H1 (cell line): Measurements from ENCODE around the gene RAB26. TPM values are rescaled to one million over a fixed set of nuclear protein-coding genes. Genes with fewer than 3 reads are reported as not detected.
"Not testable (repeated sequence)": the region's sequence is repeated elsewhere in the genome, so short reads cannot be mapped to it uniquely, and the experiment has no call there.

ENCODE experiments used
- CTCF ChIA-PET: fragments of 300-600 bp; sonication (Branson Sonifier 250); formaldehyde crosslinking; loops from one replicate; lab custom pipeline; 2021; ENCODE audit not compliant: partially characterized antibody; lab: Charles Lee
- POLR2A ChIA-PET: fragments of 300-600 bp; sonication (Branson Sonifier 250); formaldehyde crosslinking; loops from one replicate; lab custom pipeline; 2021; ENCODE audit warnings: inconsistent platforms; ENCODE audit not compliant: partially characterized antibody; lab: Charles Lee
- DNase-seq, 2 experiments: peaks; one replicate each; pipeline versions ENCODE4 v3.0.0 to v3.0.0-alpha.2; 2010 to 2022; ENCODE audit warnings: low spot score in 2 of 2, low read depth in 1 of 2, mixed read lengths in 1 of 2
- FAIRE-seq: peaks from 2 replicates; lab custom pipeline; 2011; peaks lifted over from hg19 to GRCh38; lab: Jason Lieb, UNC
- H2AFZ ChIP-seq: 2 replicates; pipeline ENCODE4 v1.8.1; 2012; ENCODE audit warnings: low read length, inconsistent platforms
- H2AK5ac ChIP-seq: 2 replicates; pipeline ENCODE4 v1.6.1; 2013; ENCODE audit warnings: low read depth, low read length
- H2BK120ac ChIP-seq: replicated peaks from 2 replicates; pipeline ENCODE3; 2013; ENCODE audit warnings: low read depth, low read length, inconsistent platforms
- H2BK12ac ChIP-seq: 2 replicates; pipeline ENCODE4 v1.6.1; 2013; ENCODE audit warnings: low read depth, low read length
- H2BK15ac ChIP-seq: 2 replicates; pipeline ENCODE4 v1.6.1; 2013; ENCODE audit warnings: low read length
- H2BK20ac ChIP-seq: 2 replicates; pipeline ENCODE4 v1.6.1; 2013; ENCODE audit warnings: low read length
- H2BK5ac ChIP-seq: 2 replicates; pipeline ENCODE4 v1.6.1; 2013; ENCODE audit warnings: low read depth, low read length
- H3K14ac ChIP-seq: 2 replicates; pipeline ENCODE4 v1.6.1; 2013; ENCODE audit warnings: inconsistent platforms; ENCODE audit not compliant: insufficient read length
- H3K18ac ChIP-seq: 2 replicates; pipeline ENCODE4 v1.6.1; 2013; ENCODE audit warnings: low read length; ENCODE audit errors: extremely low read depth
- H3K23ac ChIP-seq: 2 replicates; pipeline ENCODE4 v1.6.1; 2013; ENCODE audit warnings: inconsistent platforms; ENCODE audit not compliant: insufficient read length
- H3K23me2 ChIP-seq: 2 replicates; pipeline ENCODE4 v1.6.1; 2013; ENCODE audit warnings: low read depth, low read length
- H3K27ac ChIP-seq: 2 replicates; pipeline ENCODE4 v1.6.1; 2011; ENCODE audit warnings: low read depth, low read length, inconsistent platforms
- H3K27me3 ChIP-seq, 4 experiments: replicated peaks in 1 of 4; 1 replicate in 1 of 4; 2 replicates in 3 of 4; pipeline versions ENCODE4 v1.6.1 to v1.8.1; 2011 to 2013; ENCODE audit warnings: low read length in 3 of 4, mild to moderate bottlenecking in 3 of 4, inconsistent platforms in 2 of 4, mixed read lengths in 2 of 4, moderate library complexity in 1 of 4; ENCODE audit not compliant: control insufficient read depth in 3 of 4, insufficient read depth in 3 of 4; ENCODE audit errors: extremely low read depth in 1 of 4
- H3K36me3 ChIP-seq, 4 experiments: 2 replicates each; pipeline versions ENCODE4 v1.6.1 to v1.8.1; 2011 to 2013; ENCODE audit warnings: mild to moderate bottlenecking in 4 of 4, low read length in 3 of 4, moderate library complexity in 2 of 4, control low read depth in 1 of 4, inconsistent platforms in 1 of 4; ENCODE audit not compliant: insufficient read depth in 4 of 4, control insufficient read depth in 2 of 4
- H3K4ac ChIP-seq: replicated peaks from 2 replicates; pipeline ENCODE3; 2013; ENCODE audit warnings: low read length, low read depth, mixed read lengths, inconsistent platforms; ENCODE audit not compliant: insufficient read length
- H3K4me1 ChIP-seq, 4 experiments: replicated peaks in 1 of 4; 1 replicate in 1 of 4; 2 replicates in 3 of 4; pipeline versions ENCODE4 v1.6.1 to v1.8.1; 2011 to 2013; ENCODE audit warnings: low read length in 3 of 4, inconsistent platforms in 2 of 4, mixed read lengths in 1 of 4; ENCODE audit not compliant: insufficient read depth in 4 of 4, control insufficient read depth in 3 of 4
- H3K4me2 ChIP-seq, 2 experiments: 2 replicates each; pipeline versions ENCODE4 v1.6.1 to v1.8.1; 2011 to 2013; ENCODE audit warnings: low read depth in 2 of 2, low read length in 2 of 2, control low read depth in 1 of 2, inconsistent platforms in 1 of 2, mild to moderate bottlenecking in 1 of 2; ENCODE audit not compliant: insufficient read depth in 1 of 2
- H3K4me3 ChIP-seq, 4 experiments: fragments of 200-600, 300-600 bp in 1 of 4; sonication (generic), shearing (Covaris generic), sonication (Bioruptor Twin) in 1 of 4; 2 replicates each; pipeline versions ENCODE4 v1.5.1 to v1.8.1; 2011 to 2016; ENCODE audit warnings: low read length in 4 of 4, low read depth in 3 of 4, control low read depth in 2 of 4, inconsistent platforms in 2 of 4, mild to moderate bottlenecking in 2 of 4, mixed read lengths in 1 of 4, moderate library complexity in 1 of 4; ENCODE audit not compliant: insufficient read depth in 2 of 4; ENCODE audit errors: extremely low read depth in 1 of 4
- H3K56ac ChIP-seq: replicated peaks from 2 replicates; pipeline ENCODE3; 2013; ENCODE audit warnings: low read depth, mild to moderate bottlenecking, mixed read lengths, low read length, inconsistent platforms; ENCODE audit not compliant: insufficient read length
- H3K79me1 ChIP-seq: 2 replicates; pipeline ENCODE4 v1.6.1; 2013; ENCODE audit warnings: low read depth, low read length, control low read depth
- H3K79me2 ChIP-seq, 2 experiments: 2 replicates each; pipeline versions ENCODE4 v1.6.1 to v1.8.1; 2012 to 2013; ENCODE audit warnings: low read length in 2 of 2, mild to moderate bottlenecking in 2 of 2, inconsistent platforms in 1 of 2; ENCODE audit not compliant: insufficient read depth in 2 of 2, control insufficient read depth in 1 of 2
- H3K9ac ChIP-seq, 4 experiments: replicated peaks in 1 of 4; 1 replicate in 1 of 4; 2 replicates in 3 of 4; pipeline versions ENCODE4 v1.6.1 to v1.8.1; 2011 to 2013; ENCODE audit warnings: low read depth in 3 of 4, low read length in 3 of 4, control low read depth in 2 of 4, mild to moderate bottlenecking in 2 of 4, moderate library complexity in 2 of 4, inconsistent platforms in 1 of 4; ENCODE audit errors: extremely low read depth in 1 of 4
- H3K9me3 ChIP-seq, 2 experiments: 2 replicates each; pipeline versions ENCODE4 v1.6.1 to v1.8.1; 2012 to 2013; ENCODE audit warnings: mild to moderate bottlenecking in 2 of 2, moderate library complexity in 2 of 2, control low read depth in 1 of 2, inconsistent platforms in 1 of 2, low read depth in 1 of 2, low read length in 1 of 2, mixed read lengths in 1 of 2; ENCODE audit not compliant: insufficient read depth in 2 of 2
- H4K20me1 ChIP-seq, 2 experiments: replicated peaks in 1 of 2; 2 replicates each; pipeline versions ENCODE3 to v1.8.1; 2011 to 2013; ENCODE audit warnings: inconsistent platforms in 2 of 2, low read length in 2 of 2, mild to moderate bottlenecking in 1 of 2; ENCODE audit not compliant: insufficient read depth in 2 of 2, control insufficient read depth in 1 of 2
- H4K5ac ChIP-seq: 2 replicates; pipeline ENCODE4 v1.6.1; 2013; ENCODE audit warnings: low read length, low read depth, mixed read lengths, inconsistent platforms; ENCODE audit not compliant: insufficient read length
- H4K8ac ChIP-seq: 2 replicates; pipeline ENCODE4 v1.8.0; 2013; ENCODE audit warnings: mild to moderate bottlenecking, moderate library complexity, low read length, inconsistent platforms; ENCODE audit not compliant: insufficient read depth; ENCODE audit errors: extremely low read depth
- H4K91ac ChIP-seq: replicated peaks from 2 replicates; pipeline ENCODE3; 2013; ENCODE audit warnings: low read length, mixed read lengths, inconsistent platforms; ENCODE audit not compliant: insufficient read length
- WGBS, 2 experiments: shearing (Covaris generic) in 1 of 2; methylation state at CpG; one replicate each; pipeline versions ENCODE4 v1.1.6 to v1.1.7; 2013 to 2015; ENCODE audit warnings: low lambda C conversion rate in 2 of 2, mixed read lengths in 2 of 2, inconsistent platforms in 1 of 2, low coverage in 1 of 2, missing lambda C conversion rate in 1 of 2; ENCODE audit not compliant: insufficient replicate concordance in 2 of 2, insufficient coverage in 1 of 2, insufficient read length in 1 of 2; ENCODE audit errors: extremely low coverage in 1 of 2, missing lambda C conversion rate in 1 of 2; 5-methylcytosine and 5-hydroxymethylcytosine counted together
- polyA plus RNA-seq, 7 experiments: library from polyadenylated mRNA; depleted of rRNA in 3 of 7; stranded (reverse) in 5 of 7; unstranded in 2 of 7; fragments of >200 nt in 5 of 7; fragments of 200-250 nt in 2 of 7; gene quantifications; 1 replicate in 5 of 7; 2 replicates in 1 of 7; 4 replicates in 1 of 7; pipeline versions ENCODE4 v1.2.1 to v1.2.3, GENCODE V29; 2011 to 2013; ENCODE audit warnings: missing spikeins in 2 of 7, mixed read lengths in 2 of 7
- total RNA-seq: library from RNA; stranded (reverse); fragmentation: NEBNext Ultra II Directional; extraction: Animal tissue kit (Norgen Biotek cat#: 25700); gene quantifications from 2 replicates; pipeline ENCODE4 v1.2.1, GENCODE V29; 2021

RAB26 gene
- total and polyA plus RNA-seq, 2 of the 8 experiments (the other 6 are each of a cell fraction or from before 2014, with no cell fraction given): 4.3 to 5.4 TPM

DNA sequence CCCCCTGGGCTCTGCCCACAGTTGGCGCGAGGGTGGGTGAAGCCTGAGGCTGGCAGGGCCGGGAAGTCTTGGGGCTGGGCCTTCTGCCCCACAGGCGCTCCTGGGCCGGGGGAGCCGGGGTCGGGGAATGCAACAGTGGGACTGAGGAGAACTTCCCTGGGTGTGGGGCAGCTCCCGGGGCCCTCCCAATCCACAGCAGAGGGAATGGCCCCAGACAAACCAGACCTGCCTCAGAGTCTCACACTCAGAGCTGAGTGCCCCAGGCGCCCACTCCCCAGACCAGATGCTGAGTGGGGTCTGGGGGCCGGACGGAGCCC lies 24.1 kb upstream of the RAB26 start:
- not testable (repeated sequence) for H3K18ac ChIP-seq, H3K27me3 ChIP-seq, H2BK15ac ChIP-seq, H4K91ac ChIP-seq, H3K4me3 ChIP-seq, H4K8ac ChIP-seq, H3K9me3 ChIP-seq, H2AFZ ChIP-seq, H2BK20ac ChIP-seq, FAIRE-seq, H4K20me1 ChIP-seq, DNase-seq, H3K23me2 ChIP-seq, H3K79me1 ChIP-seq, H3K14ac ChIP-seq, H3K9ac ChIP-seq, H3K36me3 ChIP-seq, H3K4ac ChIP-seq, H2BK120ac ChIP-seq, H3K23ac ChIP-seq, H2BK12ac ChIP-seq, H2BK5ac ChIP-seq, H4K5ac ChIP-seq, H3K56ac ChIP-seq, H2AK5ac ChIP-seq
- H3K4me2 ChIP-seq: 0 out of 4 replicates have a peak overlapping the region, but pooled peaks of 1 of the 2 experiments have one; percentile 44
- WGBS, 2 experiments: 87% methylated on average over 7 of the region's 11 CpGs; no CpG with 5 or more reads in 1 of the 2 experiments
- CTCF ChIA-PET: interaction anchor here (0.7 to 1.2 kb wide), 3 partner anchors 52 to 112 kb away, joined by 3 read pairs; no protein-coding TSS in a partner anchor
- POLR2A ChIA-PET: interaction anchor here (0.7 to 1.4 kb wide), 2 partner anchors 31 to 36 kb away, joined by 3 to 5 read pairs; partner anchors contain the start of gene TRAF7
- H3K79me2 ChIP-seq: peaks cover 0 to 26% of the 10 kb centered on the region in 2 experiments; a peak in 3 of 4 replicates
- H3K27ac ChIP-seq: peak overlapping the region; percentile 40; the same call in 1 of the 2 replicates
- H3K4me1 ChIP-seq: peaks cover 0 to 23% (median 14%) of the 10 kb centered on the region in 4 experiments; a peak in 6 of 7 replicates
